Right lobe of liver (tissue), 4 donors: ENCODE data around the gene REXO4.

Experiments used
- POLR2A ChIP-seq: fragments of 450-650 bp; IDR thresholded peaks from one replicate; pipeline ENCODE4 v1.6.1; 2017; ENCODE audit warnings: antibody characterized with exemption, mild to moderate bottlenecking
- TF ChIP-seq, protein P1 (sequence below), 4 donors: fragments of 200-600 bp in 3 of 4; fragments of 450-650 bp in 1 of 4; IDR thresholded peaks; one replicate each; pipeline versions ENCODE4 v1.5.1 to v1.8.0; 2016 to 2022; ENCODE audit warnings: antibody characterized with exemption in 4 of 4, mild to moderate bottlenecking in 2 of 4
- donor health status: DM: no; HTN: no; CAD: no.
- donor health status: DM: no; HTN: no; CAD: no.
- donor health status: DM: no; HTN: yes; CAD: no.

DNA sequence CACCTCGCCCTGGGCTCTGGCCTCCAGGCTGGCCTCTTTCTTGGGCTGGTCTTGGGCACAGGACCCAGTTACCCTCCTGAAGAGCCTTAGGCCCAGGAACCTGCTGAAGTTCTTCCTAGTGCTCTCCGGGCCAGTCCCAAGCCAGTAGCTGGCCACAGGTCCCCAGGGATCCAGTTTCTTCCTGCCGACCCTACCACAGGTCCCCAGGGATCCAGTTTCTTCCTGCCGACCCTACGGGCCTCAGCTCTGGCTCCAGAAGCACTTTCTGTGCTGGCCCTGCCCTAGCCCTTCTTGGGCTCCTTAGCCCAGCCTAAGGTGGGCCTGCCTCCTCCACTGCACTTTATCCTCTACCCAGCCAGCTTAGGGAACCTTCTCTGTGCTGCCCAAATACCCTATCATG, 23.8 kb upstream of the REXO4 start:
- TF ChIP-seq, protein P1, sequence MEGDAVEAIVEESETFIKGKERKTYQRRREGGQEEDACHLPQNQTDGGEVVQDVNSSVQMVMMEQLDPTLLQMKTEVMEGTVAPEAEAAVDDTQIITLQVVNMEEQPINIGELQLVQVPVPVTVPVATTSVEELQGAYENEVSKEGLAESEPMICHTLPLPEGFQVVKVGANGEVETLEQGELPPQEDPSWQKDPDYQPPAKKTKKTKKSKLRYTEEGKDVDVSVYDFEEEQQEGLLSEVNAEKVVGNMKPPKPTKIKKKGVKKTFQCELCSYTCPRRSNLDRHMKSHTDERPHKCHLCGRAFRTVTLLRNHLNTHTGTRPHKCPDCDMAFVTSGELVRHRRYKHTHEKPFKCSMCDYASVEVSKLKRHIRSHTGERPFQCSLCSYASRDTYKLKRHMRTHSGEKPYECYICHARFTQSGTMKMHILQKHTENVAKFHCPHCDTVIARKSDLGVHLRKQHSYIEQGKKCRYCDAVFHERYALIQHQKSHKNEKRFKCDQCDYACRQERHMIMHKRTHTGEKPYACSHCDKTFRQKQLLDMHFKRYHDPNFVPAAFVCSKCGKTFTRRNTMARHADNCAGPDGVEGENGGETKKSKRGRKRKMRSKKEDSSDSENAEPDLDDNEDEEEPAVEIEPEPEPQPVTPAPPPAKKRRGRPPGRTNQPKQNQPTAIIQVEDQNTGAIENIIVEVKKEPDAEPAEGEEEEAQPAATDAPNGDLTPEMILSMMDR (IDR thresholded peaks at IDR 0.05), result no peak
- TF ChIP-seq POLR2A, result no peak
